Osteocyte (in vitro differentiated cells): ENCODE results near the gene RASA1. TPM values are rescaled to one million over a fixed set of nuclear protein-coding genes. Genes with fewer than 3 reads are reported as not detected.
A peak's percentile ranks its signal among the peaks of the same experiment; 100 is the strongest.

Experiments used
- DNase-seq: peaks from one replicate; pipeline ENCODE4 v3.0.0; 2021; ENCODE audit warnings: mixed read lengths; ENCODE audit not compliant: unreplicated experiment; ENCODE audit errors: extremely low spot score
- H3K27ac Mint-ChIP-seq: one replicate; pipeline ENCODE4 v1.8.0; 2021; ENCODE audit warnings: mild to moderate bottlenecking, mixed read lengths; ENCODE audit not compliant: unreplicated experiment
- H3K27me3 Mint-ChIP-seq: one replicate; pipeline ENCODE4 v1.8.0; 2021; ENCODE audit warnings: mixed read lengths; ENCODE audit not compliant: unreplicated experiment
- H3K36me3 Mint-ChIP-seq: one replicate; pipeline ENCODE4 v1.8.0; 2021; ENCODE audit warnings: mixed read lengths; ENCODE audit not compliant: unreplicated experiment
- H3K4me1 Mint-ChIP-seq: one replicate; pipeline ENCODE4 v1.8.0; 2021; ENCODE audit warnings: mixed read lengths; ENCODE audit not compliant: unreplicated experiment
- H3K4me3 Mint-ChIP-seq: one replicate; pipeline ENCODE4 v1.8.0; 2021; ENCODE audit warnings: mild to moderate bottlenecking, moderate library complexity, mixed read lengths; ENCODE audit not compliant: unreplicated experiment
- H3K9me3 Mint-ChIP-seq: one replicate; pipeline ENCODE4 v1.8.0; 2021; ENCODE audit warnings: mixed read lengths; ENCODE audit not compliant: unreplicated experiment
- CTCF ChIP-seq: fragments of 200-600 bp; sonication (generic); IDR thresholded peaks from 2 replicates; pipeline ENCODE4 v1.5.0; 2021; ENCODE audit warnings: antibody characterized with exemption, mild to moderate bottlenecking, moderate library complexity
- total RNA-seq: library from RNA; stranded (reverse); gene quantifications from 2 replicates; pipeline ENCODE4 v1.2.1, GENCODE V29; 2021

RASA1 gene
- total RNA-seq, 1 donor from 2014 or later, result 32.1 TPM

GRCh38 chr5:87413343-87413645, 145.6 kb downstream of the RASA1 start:
- H3K27me3 Mint-ChIP-seq, result peaks cover 6% of the 10 kb centered on the region
- no peak for TF ChIP-seq CTCF
- H3K4me1 Mint-ChIP-seq, result peaks cover 23% of the 10 kb centered on the region

GRCh38 chr5:87418506-87418905, 150.8 kb downstream of the RASA1 start:
- Mint-ChIP-seq H3K27ac (no peak overlapping the region), H3K36me3 (no peaks in the 10 kb centered on the region), H3K4me3 (no peak overlapping the region), H3K4me1 (no peaks in the 10 kb centered on the region), H3K9me3 (no peaks in the 10 kb centered on the region), H3K27me3 (peaks cover 19% of the 10 kb centered on the region)
- TF ChIP-seq CTCF, result no peak
- no peak for DNase-seq

More at GRCh38 chr5:87413343-87413645, 145.6 kb downstream of the RASA1 start:
- Mint-ChIP-seq H3K36me3 (peaks cover 9% of the 10 kb centered on the region), H3K27ac (peak overlapping the region; percentile 97), H3K4me3 (peak overlapping the region; percentile 88), H3K9me3 (no peaks in the 10 kb centered on the region)
- DNase-seq, result no peak

- no peaks in the 10 kb centered on the region for H3K9me3 Mint-ChIP-seq
- peaks cover 15% of the 10 kb centered on the region for H3K27me3 Mint-ChIP-seq
- no peak overlapping the region for H3K27ac Mint-ChIP-seq
- no peak for TF ChIP-seq CTCF
- DNase-seq, result no peak
- H3K36me3 Mint-ChIP-seq, result no peaks in the 10 kb centered on the region
- no peak overlapping the region for H3K4me3 Mint-ChIP-seq
- H3K4me1 Mint-ChIP-seq, result no peaks in the 10 kb centered on the region
These were observed 153.6 kb downstream of the RASA1 start for GRCh38 chr5:87421307-87421706.

GRCh38 chr5:87423755-87424154, 156.1 kb downstream of the RASA1 start:
- Mint-ChIP-seq H3K4me1 (no peaks in the 10 kb centered on the region), H3K36me3 (no peaks in the 10 kb centered on the region)

GRCh38 chr5:87430863-87431457, 163.3 kb downstream of the RASA1 start:
- TF ChIP-seq CTCF, result no peak
- Mint-ChIP-seq H3K9me3 (no peaks in the 10 kb centered on the region), H3K4me3 (no peak overlapping the region), H3K27ac (no peak overlapping the region), H3K36me3 (no peaks in the 10 kb centered on the region), H3K4me1 (no peaks in the 10 kb centered on the region), H3K27me3 (peaks cover 23% of the 10 kb centered on the region)
- no peak for DNase-seq

More at GRCh38 chr5:87423755-87424154, 156.1 kb downstream of the RASA1 start:
- Mint-ChIP-seq H3K9me3 (no peaks in the 10 kb centered on the region), H3K4me3 (no peak overlapping the region), H3K27me3 (peaks cover 15% of the 10 kb centered on the region), H3K27ac (no peak overlapping the region)
- DNase-seq, result no peak
- TF ChIP-seq CTCF, result no peak
